ENCODE measurements around the gene LRRC8E.

The LRRC8E gene

DNA sequence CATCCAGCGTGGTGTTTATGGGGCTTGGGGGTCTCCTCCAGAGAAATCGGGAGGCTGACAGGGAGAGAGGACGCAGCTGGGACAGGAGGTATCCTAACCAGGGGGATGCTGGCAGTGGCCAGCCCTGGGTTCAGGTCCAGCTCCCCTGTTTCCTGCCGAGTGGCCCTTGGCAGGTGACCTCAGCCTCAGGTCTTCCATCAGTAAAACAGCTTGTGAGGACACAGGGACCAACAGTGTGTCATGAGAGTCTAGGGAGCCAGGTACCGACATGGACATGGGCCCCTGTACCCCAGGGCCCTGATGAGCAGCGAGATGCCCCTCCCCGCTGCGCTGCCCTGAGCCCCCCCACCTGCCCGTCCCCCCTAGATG is 38.7 kb upstream of the LRRC8E start:
- TF ChIP-seq, protein P1, sequence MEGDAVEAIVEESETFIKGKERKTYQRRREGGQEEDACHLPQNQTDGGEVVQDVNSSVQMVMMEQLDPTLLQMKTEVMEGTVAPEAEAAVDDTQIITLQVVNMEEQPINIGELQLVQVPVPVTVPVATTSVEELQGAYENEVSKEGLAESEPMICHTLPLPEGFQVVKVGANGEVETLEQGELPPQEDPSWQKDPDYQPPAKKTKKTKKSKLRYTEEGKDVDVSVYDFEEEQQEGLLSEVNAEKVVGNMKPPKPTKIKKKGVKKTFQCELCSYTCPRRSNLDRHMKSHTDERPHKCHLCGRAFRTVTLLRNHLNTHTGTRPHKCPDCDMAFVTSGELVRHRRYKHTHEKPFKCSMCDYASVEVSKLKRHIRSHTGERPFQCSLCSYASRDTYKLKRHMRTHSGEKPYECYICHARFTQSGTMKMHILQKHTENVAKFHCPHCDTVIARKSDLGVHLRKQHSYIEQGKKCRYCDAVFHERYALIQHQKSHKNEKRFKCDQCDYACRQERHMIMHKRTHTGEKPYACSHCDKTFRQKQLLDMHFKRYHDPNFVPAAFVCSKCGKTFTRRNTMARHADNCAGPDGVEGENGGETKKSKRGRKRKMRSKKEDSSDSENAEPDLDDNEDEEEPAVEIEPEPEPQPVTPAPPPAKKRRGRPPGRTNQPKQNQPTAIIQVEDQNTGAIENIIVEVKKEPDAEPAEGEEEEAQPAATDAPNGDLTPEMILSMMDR (IDR thresholded peaks at IDR 0.05; ENCODE audit: low read depth, low read length) = no peak
- DNase-seq (ENCODE audit: extremely low read depth, low read depth) = no peak

DNA sequence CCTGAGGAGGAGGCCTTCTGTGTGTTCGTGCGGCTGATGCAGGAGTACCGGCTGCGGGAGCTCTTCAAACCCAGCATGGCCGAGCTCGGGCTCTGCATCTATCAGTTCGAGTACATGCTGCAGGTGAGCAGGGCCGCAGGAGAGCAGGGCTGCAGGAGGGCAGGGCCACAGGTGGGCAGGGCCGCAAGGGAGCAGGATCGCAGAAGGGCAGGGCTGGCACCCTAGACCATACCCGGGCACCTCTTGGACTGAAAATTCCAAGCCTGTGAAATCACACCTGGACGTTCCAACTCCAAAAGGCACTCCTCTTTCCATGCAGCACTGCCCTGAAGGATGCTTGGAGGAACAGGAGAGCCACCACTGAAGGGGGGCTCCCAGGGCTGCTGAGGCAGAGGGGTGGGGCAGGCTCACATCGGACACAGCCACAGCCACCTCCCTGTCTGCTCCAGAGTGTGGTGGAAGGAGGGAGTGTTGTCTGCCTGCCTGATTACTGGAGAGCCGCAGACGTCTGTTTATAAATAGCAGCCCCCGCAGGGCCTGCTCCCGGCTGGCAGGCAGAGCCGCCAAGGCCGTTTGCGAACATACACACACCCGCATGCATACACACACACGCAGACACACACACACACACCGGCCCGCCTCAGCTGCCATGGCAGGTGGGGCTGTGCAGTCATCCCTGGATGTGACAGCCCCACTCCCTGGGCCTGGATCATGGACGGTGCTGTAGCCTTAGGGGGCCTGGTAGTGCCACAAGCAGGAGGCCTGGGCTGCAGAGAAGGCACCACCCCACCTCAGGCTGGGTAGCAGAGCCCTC is 38.1 kb upstream of the LRRC8E start:
- no peak for DNase-seq (ENCODE audit: extremely low read depth, low read depth)
- TF ChIP-seq, protein P1 (IDR thresholded peaks at IDR 0.05; ENCODE audit: low read depth, low read length) = no peak

DNA sequence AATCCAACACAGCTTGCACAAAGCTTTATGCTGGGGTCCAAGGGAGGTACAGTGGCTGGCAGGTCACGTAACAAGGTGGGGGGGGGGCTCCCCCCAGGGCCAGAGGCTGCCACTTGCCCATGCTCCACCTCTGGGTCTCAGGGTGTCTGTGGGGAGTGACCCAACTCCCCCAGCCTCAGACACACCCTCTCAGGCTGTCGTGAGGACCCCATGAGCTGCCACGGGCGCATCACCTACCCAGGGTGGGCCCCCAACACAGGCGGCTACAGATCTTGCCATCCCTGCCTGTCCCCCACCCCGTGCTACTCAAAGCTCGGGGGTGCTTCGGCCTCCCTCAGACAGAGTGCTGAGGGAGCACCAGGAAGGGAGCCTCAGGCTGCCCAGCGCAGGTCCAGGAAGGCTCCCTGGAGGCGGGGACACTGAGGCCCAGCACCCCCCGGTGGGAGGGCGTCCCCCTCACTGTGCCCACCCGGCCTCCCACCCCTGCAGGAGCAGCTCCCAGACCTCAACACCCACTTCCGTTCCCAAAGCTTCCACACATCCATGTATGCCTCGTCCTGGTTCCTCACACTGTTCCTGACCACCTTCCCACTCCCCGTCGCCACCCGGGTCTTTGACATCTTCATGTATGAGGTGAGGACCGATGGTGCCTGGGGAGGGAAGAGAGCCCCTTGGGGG is 37.2 kb upstream of the LRRC8E start:
- TF ChIP-seq, protein P1 (IDR thresholded peaks at IDR 0.05; ENCODE audit: low read depth, low read length) = no peak
- no peak for DNase-seq (ENCODE audit: extremely low read depth, low read depth)

DNA sequence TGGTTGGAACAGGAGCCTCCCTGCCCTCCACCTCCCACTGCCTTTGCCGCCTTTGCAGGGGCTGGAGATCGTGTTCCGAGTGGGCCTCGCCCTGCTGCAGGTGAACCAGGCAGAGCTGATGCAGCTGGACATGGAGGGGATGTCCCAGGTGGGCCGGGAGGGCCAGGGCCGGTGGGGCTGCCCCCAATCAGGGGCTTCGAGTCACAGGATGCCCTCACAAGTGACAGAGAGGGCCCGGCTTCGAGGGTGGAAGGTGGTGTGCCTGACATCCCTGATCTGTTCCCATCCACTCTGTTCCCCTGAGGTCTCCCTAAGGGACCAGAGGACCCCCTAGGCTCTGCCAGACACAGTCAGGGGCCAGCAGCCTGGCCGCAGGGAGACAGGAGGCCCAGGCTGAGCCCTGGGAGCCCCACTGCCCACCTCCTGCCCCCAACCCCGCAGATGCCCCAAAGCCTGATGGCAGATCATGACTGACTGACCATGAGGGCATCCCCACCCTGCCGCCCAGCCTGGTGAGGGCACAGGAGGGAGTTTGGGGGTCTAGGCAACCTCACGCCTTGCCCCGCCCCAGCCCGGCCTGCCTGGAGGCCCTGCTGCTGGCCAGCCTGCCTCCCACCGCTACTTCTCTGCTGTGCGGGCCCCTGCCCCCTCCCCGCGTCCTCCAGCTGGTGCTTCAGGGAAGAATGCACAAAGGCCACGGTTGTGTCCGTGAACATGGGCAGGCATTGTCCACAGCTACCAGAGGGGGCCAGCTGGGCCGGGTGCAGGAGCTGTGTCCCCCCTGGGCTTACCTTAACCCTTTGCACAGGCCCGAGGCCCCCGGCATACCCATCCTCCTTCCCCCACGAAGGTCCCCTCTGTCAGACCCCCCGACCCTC is 36.4 kb upstream of the LRRC8E start:
- no peak for DNase-seq (ENCODE audit: extremely low read depth, low read depth)
- TF ChIP-seq, protein P1 (IDR thresholded peaks at IDR 0.05; ENCODE audit: low read depth, low read length) = no peak

DNA sequence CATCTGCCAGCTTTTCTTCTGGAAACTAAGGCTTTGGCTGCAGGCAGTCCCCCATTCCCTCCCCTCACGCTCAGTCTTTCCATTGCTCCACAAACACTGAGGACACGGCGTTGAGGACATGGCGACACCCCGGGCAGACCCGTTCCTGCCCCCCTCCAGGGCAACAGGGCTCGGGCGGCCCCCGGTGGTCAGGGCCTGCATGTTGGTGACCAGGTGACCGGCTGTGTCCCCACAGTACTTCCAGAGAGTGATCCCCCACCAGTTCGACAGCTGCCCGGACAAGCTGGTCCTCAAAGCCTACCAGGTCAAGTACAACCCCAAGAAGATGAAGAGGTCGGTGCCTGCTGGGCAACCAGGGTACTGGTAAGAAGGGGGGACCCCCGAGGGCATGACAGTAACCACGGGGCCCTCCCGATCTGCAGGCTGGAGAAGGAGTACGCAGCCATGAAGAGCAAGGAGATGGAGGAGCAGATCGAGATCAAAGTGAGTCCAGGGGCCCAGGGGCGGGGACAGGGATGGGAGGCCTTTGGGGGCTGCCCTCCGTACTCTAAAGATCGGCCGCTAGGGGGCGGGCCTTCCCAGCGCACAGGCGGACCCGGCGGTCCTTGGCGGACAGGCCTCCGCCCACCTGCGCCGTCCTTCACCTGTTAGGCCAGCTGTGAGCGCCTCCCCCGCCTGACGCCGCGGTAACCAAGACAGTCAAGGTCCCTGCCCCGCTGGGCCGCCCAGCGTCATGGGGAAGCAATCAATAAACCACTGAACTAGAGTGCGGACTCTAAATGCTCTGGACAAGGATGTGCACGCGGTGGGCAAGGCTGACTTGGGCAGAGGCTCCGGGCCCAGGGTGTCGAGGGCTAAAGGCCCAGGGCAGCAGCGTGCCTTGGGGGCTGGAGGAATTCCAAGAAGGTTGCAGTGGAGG is 35.2 kb upstream of the LRRC8E start:
- no peak for DNase-seq (ENCODE audit: extremely low read depth, low read depth)
- TF ChIP-seq, protein P1 (IDR thresholded peaks at IDR 0.05; ENCODE audit: low read depth, low read length) = peak; percentile 72

DNA sequence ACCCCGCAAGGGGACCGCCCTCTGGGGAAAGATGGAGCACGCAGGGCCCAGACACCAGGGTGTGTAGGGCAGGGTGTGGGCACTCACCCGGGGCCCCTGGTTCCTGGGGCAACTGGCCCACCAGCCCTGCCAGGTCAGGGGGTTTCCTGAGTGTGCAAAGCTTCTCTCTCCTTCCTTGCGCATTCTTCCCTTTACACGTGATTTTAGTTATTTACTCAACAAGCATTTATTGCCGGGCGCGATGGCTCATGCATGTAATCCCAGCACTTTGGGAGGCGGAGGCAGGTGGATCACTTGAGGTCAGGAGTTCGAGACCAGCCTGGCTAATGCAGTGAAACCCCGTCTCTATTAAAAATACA is 34.6 kb upstream of the LRRC8E start:
- DNase-seq (ENCODE audit: extremely low read depth, low read depth) = no peak
- TF ChIP-seq, protein P1 (IDR thresholded peaks at IDR 0.05; ENCODE audit: low read depth, low read length) = no peak

Measured in AG09319 (cell line).